HG03066 (cell line): Measurements from ENCODE around the gene DNAJC4.
A peak's percentile ranks its signal among the peaks of the same experiment; 100 is the strongest.

Experiments used
- ATAC-seq: cut with Tn5 transposase; IDR thresholded peaks from one replicate; pipeline ENCODE4 v1.9.1; 2021; ENCODE audit warnings: low read depth; ENCODE audit not compliant: unreplicated experiment

DNAJC4 gene

GRCh38 chr11:64269540-64270220 is 39.3 kb downstream of the DNAJC4 start:
- peak; percentile 68 for ATAC-seq

GRCh38 chr11:64275031-64275800 is 44.9 kb downstream of the DNAJC4 start:
- no peak for ATAC-seq

- ATAC-seq = no peak
These were observed 45.5 kb downstream of the DNAJC4 start for GRCh38 chr11:64275841-64276240.

GRCh38 chr11:64276653-64277431 is 46.5 kb downstream of the DNAJC4 start:
- ATAC-seq = no peak

GRCh38 chr11:64278576-64279190 is 48.3 kb downstream of the DNAJC4 start:
- ATAC-seq = no peak

- ATAC-seq = no peak
These were observed 51.8 kb downstream of the DNAJC4 start for GRCh38 chr11:64281957-64282770.

- no peak for ATAC-seq
These were observed 52.7 kb downstream of the DNAJC4 start for GRCh38 chr11:64283092-64283491.
